Endothelial cell of umbilical vein (primary cell): ENCODE data around the gene RNF43.

Experiments
- CTCF ChIP-seq, 2 donors: IDR thresholded peaks; 1 replicate in 1 of 2; 2 replicates in 1 of 2; pipeline ENCODE4 v1.5.1; 2011; ENCODE audit warnings: low read length in 2 of 2, mild to moderate bottlenecking in 2 of 2, moderate library complexity in 2 of 2, control low read depth in 1 of 2, inconsistent platforms in 1 of 2, low read depth in 1 of 2; ENCODE audit not compliant: insufficient read depth in 1 of 2; ENCODE audit errors: extremely low read depth in 1 of 2
- GATA2 ChIP-seq: IDR thresholded peaks from 2 replicates; pipeline ENCODE4 v1.7.0; 2011; ENCODE audit warnings: low read depth, mild to moderate bottlenecking, moderate library complexity, mixed read lengths, low read length; ENCODE audit not compliant: insufficient read length, insufficient read depth
- JUN ChIP-seq: IDR thresholded peaks from 2 replicates; pipeline ENCODE4 v1.6.1; 2011; ENCODE audit warnings: borderline replicate concordance, low read depth; ENCODE audit not compliant: insufficient read length, insufficient read depth
- POLR2A ChIP-seq: IDR thresholded peaks from 2 replicates; pipeline ENCODE4 v1.6.1; 2012; ENCODE audit warnings: low read depth, mild to moderate bottlenecking, control low read depth, low read length
- POLR2AphosphoS5 ChIP-seq: IDR thresholded peaks from 2 replicates; pipeline ENCODE4 v1.6.1; 2012; ENCODE audit warnings: low read depth, mild to moderate bottlenecking, control low read depth, low read length, moderate library complexity; ENCODE audit not compliant: insufficient read depth

- TF ChIP-seq CTCF (IDR thresholded peaks at IDR 0.05; ENCODE audit: extremely low read depth in 1 of 2, insufficient read depth in 1 of 2, low read depth in 1 of 2, low read length in 2 of 2) (no peak), POLR2AphosphoS5 (no peak), POLR2A (no peak), JUN (no peak), GATA2 (no peak)
These were observed 31.9 kb downstream of the RNF43 start for GRCh38 chr17:58385359-58385899.
